ENCODE measurements around the gene GAPDH.

GAPDH gene

DNA sequence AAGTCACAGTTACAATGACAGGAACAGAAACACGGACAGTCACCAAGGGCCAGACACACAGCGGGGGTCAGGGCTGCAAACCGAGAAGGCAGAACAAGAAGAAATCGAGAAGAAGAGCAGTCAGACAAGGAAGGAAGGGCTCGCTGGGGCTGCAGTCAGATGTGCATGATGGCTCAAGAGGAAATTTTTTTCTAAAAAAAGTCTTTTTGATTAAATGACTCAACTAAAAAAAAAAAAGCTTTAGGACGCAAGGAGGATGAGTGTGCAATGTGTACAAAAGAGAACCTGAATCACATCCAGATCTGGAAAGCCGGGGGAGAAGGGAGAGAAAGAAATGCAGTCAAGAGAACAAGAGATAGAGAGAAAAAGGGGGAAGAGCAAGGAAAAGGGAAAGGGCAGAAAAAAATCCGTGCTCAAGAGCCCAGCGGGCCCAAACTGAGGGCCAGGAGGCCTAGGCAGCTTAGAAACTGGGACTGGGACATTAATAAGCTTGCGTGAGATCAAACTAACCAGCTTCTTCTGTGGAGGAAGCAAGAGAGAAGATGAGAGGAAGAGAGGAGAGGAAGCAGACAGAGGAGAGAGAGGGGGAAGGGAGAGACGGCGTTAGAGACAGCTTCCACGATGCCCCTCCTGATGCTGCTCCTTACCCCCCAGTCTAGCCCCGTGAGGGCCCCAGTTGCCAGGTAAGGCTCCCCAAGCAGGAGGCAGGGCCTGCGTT, 14.8 kb downstream of the GAPDH start:
- TF ChIP-seq SPI1 (IDR thresholded peaks at IDR 0.05; ENCODE audit: borderline replicate concordance, low read depth), result peak; percentile 30; the same call in 1 of the 2 replicates
- no peak for TF ChIP-seq GABPA (IDR thresholded peaks at IDR 0.05; ENCODE audit: low read depth)
- TF ChIP-seq, protein P1, sequence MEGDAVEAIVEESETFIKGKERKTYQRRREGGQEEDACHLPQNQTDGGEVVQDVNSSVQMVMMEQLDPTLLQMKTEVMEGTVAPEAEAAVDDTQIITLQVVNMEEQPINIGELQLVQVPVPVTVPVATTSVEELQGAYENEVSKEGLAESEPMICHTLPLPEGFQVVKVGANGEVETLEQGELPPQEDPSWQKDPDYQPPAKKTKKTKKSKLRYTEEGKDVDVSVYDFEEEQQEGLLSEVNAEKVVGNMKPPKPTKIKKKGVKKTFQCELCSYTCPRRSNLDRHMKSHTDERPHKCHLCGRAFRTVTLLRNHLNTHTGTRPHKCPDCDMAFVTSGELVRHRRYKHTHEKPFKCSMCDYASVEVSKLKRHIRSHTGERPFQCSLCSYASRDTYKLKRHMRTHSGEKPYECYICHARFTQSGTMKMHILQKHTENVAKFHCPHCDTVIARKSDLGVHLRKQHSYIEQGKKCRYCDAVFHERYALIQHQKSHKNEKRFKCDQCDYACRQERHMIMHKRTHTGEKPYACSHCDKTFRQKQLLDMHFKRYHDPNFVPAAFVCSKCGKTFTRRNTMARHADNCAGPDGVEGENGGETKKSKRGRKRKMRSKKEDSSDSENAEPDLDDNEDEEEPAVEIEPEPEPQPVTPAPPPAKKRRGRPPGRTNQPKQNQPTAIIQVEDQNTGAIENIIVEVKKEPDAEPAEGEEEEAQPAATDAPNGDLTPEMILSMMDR (IDR thresholded peaks at IDR 0.05; ENCODE audit: insufficient read depth, low read length), result no peak
- no peak for TF ChIP-seq POLR2AphosphoS5 (IDR thresholded peaks at IDR 0.05; ENCODE audit: low read depth)
- peak; percentile 50 to 53 for DNase-seq (ENCODE audit: low read depth in 1 of 2, low spot score in 1 of 2)
- H3K27ac ChIP-seq (replicated peaks), result peak overlapping the region; percentile 87
- no peaks in the 10 kb centered on the region for H3K27me3 ChIP-seq (ENCODE audit: insufficient read depth, poor library complexity, severe bottlenecking)
- H3K4me3 ChIP-seq (replicated peaks; ENCODE audit: insufficient read depth, low read length), result peak overlapping the region; percentile 53

DNA sequence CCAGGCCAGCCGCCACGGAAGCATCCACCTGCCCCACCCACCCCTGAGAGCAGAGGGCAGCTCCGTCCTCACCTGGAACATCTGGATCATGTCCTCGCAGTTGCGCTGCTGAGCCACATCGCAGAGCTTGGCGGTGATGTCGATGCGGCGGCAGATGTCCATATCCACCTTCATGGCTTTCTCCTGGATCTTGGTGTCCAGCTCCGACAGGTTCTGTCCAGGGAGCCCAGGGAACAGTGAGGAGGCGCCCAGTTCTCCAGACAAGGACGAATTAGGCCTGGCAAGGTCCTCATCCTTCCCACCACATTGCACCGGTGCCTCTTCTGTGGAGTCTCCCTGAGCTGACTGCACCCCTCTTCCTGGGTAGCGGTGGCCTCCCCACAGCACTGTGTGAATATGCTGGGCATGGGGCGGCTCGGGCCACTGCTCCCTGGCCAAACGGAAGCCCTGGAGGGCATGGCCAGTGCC, 15.4 kb downstream of the GAPDH start:
- Histone ChIP-seq H3K27me3 (ENCODE audit: insufficient read depth, poor library complexity, severe bottlenecking) (no peaks in the 10 kb centered on the region), H3K27ac (replicated peaks) (peak overlapping the region; percentile 87), H3K4me3 (replicated peaks; ENCODE audit: insufficient read depth, low read length) (peak overlapping the region; percentile 53)
- TF ChIP-seq SPI1 (IDR thresholded peaks at IDR 0.05; ENCODE audit: borderline replicate concordance, low read depth) (no peak), GABPA (IDR thresholded peaks at IDR 0.05; ENCODE audit: low read depth) (no peak), POLR2AphosphoS5 (IDR thresholded peaks at IDR 0.05; ENCODE audit: low read depth) (no peak)
- TF ChIP-seq, protein P2, sequence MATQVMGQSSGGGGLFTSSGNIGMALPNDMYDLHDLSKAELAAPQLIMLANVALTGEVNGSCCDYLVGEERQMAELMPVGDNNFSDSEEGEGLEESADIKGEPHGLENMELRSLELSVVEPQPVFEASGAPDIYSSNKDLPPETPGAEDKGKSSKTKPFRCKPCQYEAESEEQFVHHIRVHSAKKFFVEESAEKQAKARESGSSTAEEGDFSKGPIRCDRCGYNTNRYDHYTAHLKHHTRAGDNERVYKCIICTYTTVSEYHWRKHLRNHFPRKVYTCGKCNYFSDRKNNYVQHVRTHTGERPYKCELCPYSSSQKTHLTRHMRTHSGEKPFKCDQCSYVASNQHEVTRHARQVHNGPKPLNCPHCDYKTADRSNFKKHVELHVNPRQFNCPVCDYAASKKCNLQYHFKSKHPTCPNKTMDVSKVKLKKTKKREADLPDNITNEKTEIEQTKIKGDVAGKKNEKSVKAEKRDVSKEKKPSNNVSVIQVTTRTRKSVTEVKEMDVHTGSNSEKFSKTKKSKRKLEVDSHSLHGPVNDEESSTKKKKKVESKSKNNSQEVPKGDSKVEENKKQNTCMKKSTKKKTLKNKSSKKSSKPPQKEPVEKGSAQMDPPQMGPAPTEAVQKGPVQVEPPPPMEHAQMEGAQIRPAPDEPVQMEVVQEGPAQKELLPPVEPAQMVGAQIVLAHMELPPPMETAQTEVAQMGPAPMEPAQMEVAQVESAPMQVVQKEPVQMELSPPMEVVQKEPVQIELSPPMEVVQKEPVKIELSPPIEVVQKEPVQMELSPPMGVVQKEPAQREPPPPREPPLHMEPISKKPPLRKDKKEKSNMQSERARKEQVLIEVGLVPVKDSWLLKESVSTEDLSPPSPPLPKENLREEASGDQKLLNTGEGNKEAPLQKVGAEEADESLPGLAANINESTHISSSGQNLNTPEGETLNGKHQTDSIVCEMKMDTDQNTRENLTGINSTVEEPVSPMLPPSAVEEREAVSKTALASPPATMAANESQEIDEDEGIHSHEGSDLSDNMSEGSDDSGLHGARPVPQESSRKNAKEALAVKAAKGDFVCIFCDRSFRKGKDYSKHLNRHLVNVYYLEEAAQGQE (IDR thresholded peaks at IDR 0.05; ENCODE audit: insufficient replicate concordance, low read depth), result no peak
- TF ChIP-seq, protein P1 (IDR thresholded peaks at IDR 0.05; ENCODE audit: insufficient read depth, low read length), result no peak
- DNase-seq (ENCODE audit: low read depth in 1 of 2, low spot score in 1 of 2), result no peak

DNA sequence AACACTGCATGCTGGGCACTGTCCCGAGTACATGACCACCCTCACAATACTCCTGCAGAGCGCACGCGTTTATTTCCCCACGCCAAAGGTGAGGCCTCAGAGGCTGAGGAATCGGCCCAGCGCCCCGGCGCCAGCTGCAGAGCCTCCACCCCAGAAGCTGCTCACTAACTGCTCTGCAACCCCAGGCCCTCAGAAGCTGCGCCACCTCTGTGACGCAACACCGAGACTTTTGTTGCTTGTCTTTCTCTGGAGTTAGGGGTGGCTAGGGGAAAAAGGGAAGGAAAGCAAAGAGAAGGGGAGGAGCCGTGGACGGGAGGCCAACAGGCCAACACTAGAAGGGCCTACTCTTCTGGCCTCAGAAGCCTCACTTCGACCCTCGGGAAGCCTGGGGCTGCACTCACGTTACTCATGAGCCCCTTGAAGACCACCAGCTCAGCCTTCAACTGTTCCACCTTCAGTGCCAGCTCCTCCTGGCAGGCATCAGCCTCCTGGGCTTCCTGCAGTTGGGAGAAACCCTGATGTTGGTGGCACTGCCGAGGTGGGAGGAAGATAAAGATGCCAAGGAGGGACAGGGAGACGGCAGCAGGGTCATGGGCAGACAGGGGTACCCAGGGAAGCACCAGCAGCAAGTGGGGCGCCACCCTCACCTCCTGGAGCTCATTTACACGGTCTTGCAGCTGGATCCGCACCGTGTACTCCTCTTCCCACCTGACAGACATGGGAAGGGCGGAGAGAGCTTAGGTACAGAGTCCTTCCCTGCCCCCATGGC, 16.2 kb downstream of the GAPDH start:
- TF ChIP-seq GABPA (IDR thresholded peaks at IDR 0.05; ENCODE audit: low read depth), result no peak
- peak; percentile 76 for TF ChIP-seq POLR2AphosphoS5 (IDR thresholded peaks at IDR 0.05; ENCODE audit: low read depth)
- Histone ChIP-seq H3K27ac (replicated peaks) (peak overlapping the region; percentile 87), H3K4me3 (replicated peaks; ENCODE audit: insufficient read depth, low read length) (peak overlapping the region; percentile 53), H3K27me3 (ENCODE audit: insufficient read depth, poor library complexity, severe bottlenecking) (no peaks in the 10 kb centered on the region)
- peak; percentile 80 to 97 for DNase-seq (ENCODE audit: low read depth in 1 of 2, low spot score in 1 of 2)

DNA sequence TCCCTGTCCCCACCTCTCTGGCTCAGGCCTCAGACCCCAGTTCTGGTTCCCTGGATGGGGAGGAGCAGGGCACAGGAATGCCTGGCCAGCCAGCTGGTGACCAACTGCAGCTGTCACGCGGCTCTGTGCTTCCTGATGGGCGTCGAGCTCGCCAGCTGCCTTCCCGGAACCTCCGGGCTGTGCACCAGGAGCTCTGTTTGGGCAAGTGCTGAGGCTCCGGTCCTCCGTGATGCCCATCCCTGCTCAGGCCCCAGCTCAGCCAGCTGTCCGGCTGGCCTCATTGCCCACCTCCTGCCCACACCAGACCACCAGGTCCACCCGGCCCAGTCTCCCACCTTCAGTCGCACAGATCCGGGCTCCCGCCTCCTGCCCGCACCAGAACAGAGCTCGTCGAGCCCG, 16.7 kb downstream of the GAPDH start:
- TF ChIP-seq GABPA (IDR thresholded peaks at IDR 0.05; ENCODE audit: low read depth), result no peak
- no peak for TF ChIP-seq POLR2AphosphoS5 (IDR thresholded peaks at IDR 0.05; ENCODE audit: low read depth)
- TF ChIP-seq, protein P1 (IDR thresholded peaks at IDR 0.05; ENCODE audit: insufficient read depth, low read length), result no peak
- TF ChIP-seq, protein P2 (IDR thresholded peaks at IDR 0.05; ENCODE audit: insufficient replicate concordance, low read depth), result no peak
- no peak for TF ChIP-seq SPI1 (IDR thresholded peaks at IDR 0.05; ENCODE audit: borderline replicate concordance, low read depth)
- Histone ChIP-seq H3K4me3 (replicated peaks; ENCODE audit: insufficient read depth, low read length) (peak overlapping the region; percentile 53; the same call in 1 of the 2 replicates), H3K27me3 (ENCODE audit: insufficient read depth, poor library complexity, severe bottlenecking) (no peaks in the 10 kb centered on the region), H3K27ac (replicated peaks) (peak overlapping the region; percentile 87)
- no peak for DNase-seq (ENCODE audit: low read depth in 1 of 2, low spot score in 1 of 2)

Measured in HL-60 (cell line).